CD4-positive, alpha-beta T cell (primary cell): ENCODE results near the gene VAV1. TPM values are rescaled to one million over a fixed set of nuclear protein-coding genes. Genes with fewer than 3 reads are reported as not detected.

Source experiments
- ATAC-seq: fragments of 200-7000 bp; cut with Tn5 transposase; one replicate; pipeline ENCODE4 v1.10.0; 2022; ENCODE audit warnings: mild to moderate bottlenecking; ENCODE audit not compliant: poor library complexity
- CTCF ChIA-PET: fragments of 350-600 bp; sonication (Branson Sonifier 250); formaldehyde crosslinking; loops from one replicate; lab custom pipeline; 2021; ENCODE audit warnings: antibody characterized with exemption, inconsistent platforms; lab: Charles Lee
- POLR2A ChIA-PET: fragments of 350-600 bp; sonication (Branson Sonifier 250); formaldehyde crosslinking; loops from one replicate; lab custom pipeline; 2021; ENCODE audit warnings: antibody characterized with exemption, inconsistent platforms; lab: Charles Lee
- DNase-seq, 14 experiments: peaks; one replicate each; pipeline ENCODE4 v3.0.0-alpha.2; 2013 to 2020; ENCODE audit warnings: mixed read lengths in 2 of 14
- H3K27ac ChIP-seq, 2 donors: one replicate each; pipeline versions ENCODE4 v1.5.1 to v1.7.0; 2013; ENCODE audit warnings: low read length in 2 of 2, low read depth in 1 of 2, mild to moderate bottlenecking in 1 of 2
- H3K27me3 ChIP-seq, 2 experiments: 1 replicate in 1 of 2; 2 replicates in 1 of 2; pipeline versions ENCODE4 v1.6.1 to v1.7.0; 2013; ENCODE audit warnings: low read length in 2 of 2, control low read depth in 1 of 2, mild to moderate bottlenecking in 1 of 2, moderate library complexity in 1 of 2; ENCODE audit not compliant: insufficient read depth in 2 of 2, control insufficient read depth in 1 of 2
- H3K36me3 ChIP-seq: one replicate; pipeline ENCODE4 v1.6.1; 2013; ENCODE audit warnings: low read length, control low read depth; ENCODE audit not compliant: insufficient read depth
- H3K4me1 ChIP-seq: one replicate; pipeline ENCODE4 v1.6.1; 2013; ENCODE audit warnings: low read length, control low read depth; ENCODE audit not compliant: insufficient read depth
- H3K4me3 ChIP-seq: one replicate; pipeline ENCODE4 v1.5.1; 2013; ENCODE audit warnings: mild to moderate bottlenecking, low read length, moderate library complexity
- H3K9me3 ChIP-seq, 2 experiments: 1 replicate in 1 of 2; 2 replicates in 1 of 2; pipeline versions ENCODE4 v1.6.1 to v1.7.0; 2013; ENCODE audit warnings: low read length in 2 of 2, mild to moderate bottlenecking in 2 of 2, control low read depth in 1 of 2, moderate library complexity in 1 of 2; ENCODE audit not compliant: control insufficient read depth in 1 of 2, insufficient read depth in 1 of 2
- H3K27ac Mint-ChIP-seq: one replicate; pipeline ENCODE4 v1.8.0; 2020; ENCODE audit warnings: mixed read lengths
- H3K27me3 Mint-ChIP-seq: one replicate; pipeline ENCODE4 v1.8.0; 2021; ENCODE audit warnings: mixed read lengths
- H3K36me3 Mint-ChIP-seq: one replicate; pipeline ENCODE4 v1.8.0; 2021; ENCODE audit warnings: low read depth, mixed read lengths
- H3K4me1 Mint-ChIP-seq: one replicate; pipeline ENCODE4 v1.8.0; 2021; ENCODE audit warnings: low read depth, mixed read lengths
- H3K4me3 Mint-ChIP-seq: one replicate; pipeline ENCODE4 v1.8.0; 2020; ENCODE audit warnings: mild to moderate bottlenecking, mixed read lengths
- H3K9me3 Mint-ChIP-seq: one replicate; pipeline ENCODE4 v1.8.0; 2020; ENCODE audit warnings: mixed read lengths
- CTCF ChIP-seq: fragments of 200-600 bp; IDR thresholded peaks from one replicate; pipeline ENCODE4 v1.8.0; 2022; ENCODE audit warnings: antibody characterized with exemption, mild to moderate bottlenecking
- intact Hi-C, 2 experiments: fragments of 100-400 bp; cut with DNase I in 1 of 2; cut with micrococcal nuclease in 1 of 2; formaldehyde crosslinking; loops; one replicate each; pipeline versions ENCODE4 v1.15.1 to v1.9.0; 2023 to 2025; cut with DNase I, micrococcal nuclease
- total RNA-seq, 174 experiments: library from RNA in 2 of 174; stranded (reverse) in 2 of 174; gene quantifications; one replicate each; pipeline ENCODE4 v1.2.3 and lab custom pipeline; 2021 to 2026

Gene VAV1
- total RNA-seq, 2 experiments from 2014 or later, result 70.0 to 70.1 TPM

- DNase-seq (no peak), ATAC-seq (no peak)
- Mint-ChIP-seq H3K27me3 (no peaks in the 10 kb centered on the region), H3K4me3 (no peak overlapping the region), H3K4me1 (peaks cover 11% of the 10 kb centered on the region), H3K36me3 (peaks cover 81% of the 10 kb centered on the region), H3K9me3 (no peaks in the 10 kb centered on the region), H3K27ac (peak overlapping the region; percentile 80)
- ChIA-PET POLR2A (interaction anchor here (1.5 to 1.6 kb wide), 2 partner anchors 15 to 16 kb away, joined by 3 to 5 read pairs; partner anchors contain the start of genes GPR108 and TRIP10), CTCF (interaction anchor here (1.3 to 1.7 kb wide), 2 partner anchors 48 to 109 kb away, joined by 6 to 8 read pairs; no protein-coding TSS in a partner anchor)
- no peak for TF ChIP-seq CTCF
- Histone ChIP-seq H3K36me3 (peaks cover 71% of the 10 kb centered on the region), H3K4me3 (no peak overlapping the region), H3K27ac (peak overlapping the region in 1 of 2 donors; percentile 2), H3K27me3 (no peaks in the 10 kb centered on the region), H3K9me3 (no peaks in the 10 kb centered on the region), H3K4me1 (peaks cover 14% of the 10 kb centered on the region)
- intact Hi-C loops, result loop anchor here in 1 of 2 experiments (5.0 kb wide), 1 partner anchor 237 kb away; no protein-coding TSS in a partner anchor
Measured at GRCh38 chr19:6754136-6754535, 18.4 kb upstream of the VAV1 start.

GRCh38 chr19:6754653-6755463 is 17.6 kb upstream of the VAV1 start:
- no peak overlapping the region for H3K4me3 Mint-ChIP-seq
- ChIA-PET CTCF (interaction anchor here (1.7 kb wide), 1 partner anchor 108 kb away, joined by 6 read pairs; no protein-coding TSS in a partner anchor), POLR2A (interaction anchor here (1.5 to 1.6 kb wide), 2 partner anchors 15 to 17 kb away, joined by 3 to 5 read pairs; partner anchors contain the start of genes GPR108 and TRIP10)
- DNase-seq (no peak), ATAC-seq (no peak)
- peaks cover 75% of the 10 kb centered on the region for H3K36me3 ChIP-seq
- intact Hi-C loops, result loop anchor here in 1 of 2 experiments (5.0 kb wide), 1 partner anchor 238 kb away; no protein-coding TSS in a partner anchor
- peaks cover 81% of the 10 kb centered on the region for H3K36me3 Mint-ChIP-seq
- peaks cover 14% of the 10 kb centered on the region for H3K4me1 ChIP-seq
- H3K9me3 ChIP-seq, result no peaks in the 10 kb centered on the region
- no peaks in the 10 kb centered on the region for H3K27me3 ChIP-seq
- no peak overlapping the region for H3K27ac ChIP-seq
- H3K27ac Mint-ChIP-seq, result peak overlapping the region; percentile 44
- TF ChIP-seq CTCF, result no peak
- peaks cover 11% of the 10 kb centered on the region for H3K4me1 Mint-ChIP-seq
- no peaks in the 10 kb centered on the region for H3K27me3 Mint-ChIP-seq
- H3K9me3 Mint-ChIP-seq, result no peaks in the 10 kb centered on the region
- no peak overlapping the region for H3K4me3 ChIP-seq

- no peak for DNase-seq
- peaks cover 24% of the 10 kb centered on the region for H3K4me1 ChIP-seq
- ATAC-seq, result no peak
- no peaks in the 10 kb centered on the region for H3K9me3 ChIP-seq
- H3K36me3 Mint-ChIP-seq, result peaks cover 51% of the 10 kb centered on the region
- no peak overlapping the region for H3K27ac ChIP-seq
- intact Hi-C loops, result no loop called here
- no peaks in the 10 kb centered on the region for H3K27me3 ChIP-seq
- no peak overlapping the region for H3K4me3 Mint-ChIP-seq
- no peak overlapping the region for H3K4me3 ChIP-seq
- no peak overlapping the region for H3K27ac Mint-ChIP-seq
- ChIA-PET POLR2A (interaction anchor here (0.7 to 1.6 kb wide), 3 partner anchors 12 to 23 kb away, joined by 3 read pairs; partner anchors contain the start of gene VAV1), CTCF (no interaction called here)
- H3K9me3 Mint-ChIP-seq, result no peaks in the 10 kb centered on the region
- peaks cover 64% of the 10 kb centered on the region for H3K36me3 ChIP-seq
- peaks cover 6% of the 10 kb centered on the region for H3K4me1 Mint-ChIP-seq
- no peaks in the 10 kb centered on the region for H3K27me3 Mint-ChIP-seq
- no peak for TF ChIP-seq CTCF
Measured at GRCh38 chr19:6760606-6761005, 11.9 kb upstream of the VAV1 start.
